ENCODE measurements around the gene ZCCHC7. TPM values are rescaled to one million over a fixed set of nuclear protein-coding genes. Genes with fewer than 3 reads are reported as not detected.

The ZCCHC7 gene
- total RNA-seq (2021; fragmentation: NEBNext Ultra II Directional; extraction: Animal tissue kit (Norgen Biotek cat#: 25700)) (27.5 and 28.5 TPM in 2 replicates), polyA plus RNA-seq (2011; rRNA removed) (9.4 and 12.2 TPM in 2 replicates), polyA minus RNA-seq (2011; rRNA and poly(A)+ RNA removed) (66.1 and 71.8 TPM in 2 replicates)
- 10.7 TPM for polyA plus RNA-seq (2011; cell fraction: cytosol; rRNA removed)
- 37.4 TPM for polyA plus RNA-seq (2011; cell fraction: nucleus; rRNA removed)
- polyA plus RNA-seq (2012, experiment 1 of 2) = 13.8 to 21.5 TPM (median 15.5 TPM) in 4 replicates
- 0.94 TPM for polyA plus RNA-seq (2012, experiment 2 of 2)
- polyA plus RNA-seq (2013, experiment 1 of 2) = 52.4 TPM
- polyA plus RNA-seq (2013, experiment 2 of 2) = 48.4 TPM
- 22.2 TPM for polyA minus RNA-seq (2011; cell fraction: cytosol; rRNA and poly(A)+ RNA removed)
- polyA minus RNA-seq (2011; cell fraction: nucleus; rRNA and poly(A)+ RNA removed) = 84.4 TPM
- long read RNA-seq, experiment 1, partial matches to known transcripts = 15 of 18 reads
- long read RNA-seq, experiment 1, other reads (novel, unspliced or antisense) = 3 of 18 reads
- long read RNA-seq, experiment 2, transcript ZCCHC7-202 (9 exons, 2,619 nt) = major isoform, 5 of 28 reads
- long read RNA-seq, experiment 2, partial matches to known transcripts = 3 of 28 reads
- long read RNA-seq, experiment 2, other reads (novel, unspliced or antisense) = 20 of 28 reads

GRCh38 chr9:37119907-37120842, at the start of gene ZCCHC7:
ZCCHC7 (plus strand) TSS chr9:37120574.
- Histone ChIP-seq H3K14ac (ENCODE audit: insufficient read length) (no peak within 1 kb of the TSS), H3K23ac (ENCODE audit: insufficient read length) (no peak within 1 kb of the TSS), H3K4me1 (replicated peaks in 1 of 4; ENCODE audit: control insufficient read depth in 3 of 4, insufficient read depth in 4 of 4, low read length in 3 of 4) (no peaks in the 10 kb centered on the region; a peak in 1 of 7 replicates), H2BK120ac (replicated peaks; ENCODE audit: low read depth, low read length) (peak within 1 kb of the TSS; percentile 10), H4K20me1 (replicated peaks in 1 of 2; ENCODE audit: control insufficient read depth in 1 of 2, insufficient read depth in 2 of 2, low read length in 2 of 2) (no peaks in the 10 kb centered on the region), H3K9me3 (ENCODE audit: insufficient read depth in 2 of 2, low read depth in 1 of 2, low read length in 1 of 2) (no peaks in the 10 kb centered on the region; a peak in 1 of 4 replicates), H3K18ac (ENCODE audit: extremely low read depth, low read length) (peak within 1 kb of the TSS; percentile 89), H2BK20ac (ENCODE audit: low read length) (peak within 1 kb of the TSS; percentile 74; the same call in 1 of the 2 replicates), H3K4me2 (ENCODE audit: insufficient read depth in 1 of 2, low read depth in 2 of 2, low read length in 2 of 2) (peak within 1 kb of the TSS; percentile 71 to 81), H3K4me3 (ENCODE audit: extremely low read depth in 1 of 4, insufficient read depth in 2 of 4, low read depth in 3 of 4, low read length in 4 of 4) (peak within 1 kb of the TSS; percentile 68 to 88 (median 74)), H3K27me3 (replicated peaks in 1 of 4; ENCODE audit: control insufficient read depth in 3 of 4, extremely low read depth in 1 of 4, insufficient read depth in 3 of 4, low read length in 3 of 4) (peaks cover 0 to 5% (median 5%) of the 10 kb centered on the region in 4 experiments; a peak in 3 of 7 replicates), H2BK5ac (ENCODE audit: low read depth, low read length) (peak within 1 kb of the TSS; percentile 95), H3K23me2 (ENCODE audit: low read depth, low read length) (no peaks in the 10 kb centered on the region; the same call in 1 of the 2 replicates), H2BK15ac (ENCODE audit: low read length) (peak within 1 kb of the TSS; percentile 75; the same call in 1 of the 2 replicates), H2AK5ac (ENCODE audit: low read depth, low read length) (no peak within 1 kb of the TSS), H4K5ac (ENCODE audit: insufficient read length, low read depth, low read length) (peak within 1 kb of the TSS; percentile 98), H3K9ac (replicated peaks in 1 of 4; ENCODE audit: extremely low read depth in 1 of 4, low read depth in 3 of 4, low read length in 3 of 4) (peak within 1 kb of the TSS; percentile 72 to 94 (median 74)), H2AFZ (ENCODE audit: low read length) (peak within 1 kb of the TSS; percentile 99), H3K79me2 (ENCODE audit: control insufficient read depth in 1 of 2, insufficient read depth in 2 of 2, low read length in 2 of 2) (peaks cover 0 to 44% of the 10 kb centered on the region in 2 experiments; a peak in 2 of 4 replicates), H2BK12ac (ENCODE audit: low read depth, low read length) (peak within 1 kb of the TSS; percentile 92), H4K91ac (replicated peaks; ENCODE audit: insufficient read length, low read length) (peak within 1 kb of the TSS; percentile 66), H3K27ac (ENCODE audit: low read depth, low read length) (peak within 1 kb of the TSS; percentile 50; the same call in 1 of the 2 replicates), H4K8ac (ENCODE audit: extremely low read depth, insufficient read depth, low read length) (peak within 1 kb of the TSS; percentile 95; the same call in 1 of the 2 replicates), H3K4ac (replicated peaks; ENCODE audit: insufficient read length, low read depth, low read length) (peak within 1 kb of the TSS; percentile 32), H3K36me3 (ENCODE audit: control insufficient read depth in 2 of 4, insufficient read depth in 4 of 4, low read length in 3 of 4) (no peaks in the 10 kb centered on the region), H3K56ac (replicated peaks; ENCODE audit: insufficient read length, low read depth, low read length) (no peak within 1 kb of the TSS), H3K79me1 (ENCODE audit: low read depth, low read length) (peaks cover 5% of the 10 kb centered on the region; the same call in 1 of the 2 replicates)
- DNase-seq (ENCODE audit: low read depth in 1 of 2, low spot score in 2 of 2) = peak; percentile 80 to 97
- peak; percentile 7 for FAIRE-seq
- WGBS, 2 experiments (ENCODE audit: extremely low coverage in 1 of 2, insufficient coverage in 1 of 2, insufficient read length in 1 of 2, insufficient replicate concordance in 2 of 2, low coverage in 1 of 2, low lambda C conversion rate in 2 of 2, missing lambda C conversion rate in 1 of 2) = 7% methylated on average over 64 of the region's 82 CpGs; no CpG with 5 or more reads in 1 of the 2 experiments
- POLR2A ChIA-PET (ENCODE audit: partially characterized antibody) = interaction anchor here (0.6 to 1.8 kb wide), 13 partner anchors 12 to 226 kb away, joined by 3 to 8 read pairs (median 3); no protein-coding TSS in a partner anchor
- CTCF ChIA-PET (ENCODE audit: partially characterized antibody) = interaction anchor here (0.8 to 2.0 kb wide), 5 partner anchors 16 to 137 kb away, joined by 3 to 8 read pairs (median 5); no protein-coding TSS in a partner anchor
- peak; percentile 72; the same call in 1 of the 2 replicates for TF ChIP-seq KDM1A (IDR thresholded peaks at IDR 0.05; ENCODE audit: borderline replicate concordance, low read length)
- TF ChIP-seq SP2 (IDR thresholded peaks at IDR 0.05; ENCODE audit: low read length) = no peak
- TF ChIP-seq CBX5 (IDR thresholded peaks at IDR 0.05; ENCODE audit: low read depth, low read length) = no peak
- TF ChIP-seq NRF1 (IDR thresholded peaks at IDR 0.05; ENCODE audit: low read depth, low read length) = peak; percentile 75
- TF ChIP-seq MAFK (IDR thresholded peaks at IDR 0.05; ENCODE audit: low read depth, low read length) = no peak
- TF ChIP-seq SIRT6 (IDR thresholded peaks at IDR 0.05; ENCODE audit: low read length) = no peak
- TF ChIP-seq SRF (IDR thresholded peaks at IDR 0.05; ENCODE audit: low read depth, low read length) = no peak
- peak; percentile 70 for TF ChIP-seq SIX5 (IDR thresholded peaks at IDR 0.05; ENCODE audit: low read depth, low read length)
